ENCODE results near the gene SLFNL1. TPM values are rescaled to one million over a fixed set of nuclear protein-coding genes. Genes with fewer than 3 reads are reported as not detected.
A peak's percentile ranks its signal among the peaks of the same experiment; 100 is the strongest.

The SLFNL1 gene
- total RNA-seq, 1 experiment from 2014 or later = 0.17 TPM

DNA sequence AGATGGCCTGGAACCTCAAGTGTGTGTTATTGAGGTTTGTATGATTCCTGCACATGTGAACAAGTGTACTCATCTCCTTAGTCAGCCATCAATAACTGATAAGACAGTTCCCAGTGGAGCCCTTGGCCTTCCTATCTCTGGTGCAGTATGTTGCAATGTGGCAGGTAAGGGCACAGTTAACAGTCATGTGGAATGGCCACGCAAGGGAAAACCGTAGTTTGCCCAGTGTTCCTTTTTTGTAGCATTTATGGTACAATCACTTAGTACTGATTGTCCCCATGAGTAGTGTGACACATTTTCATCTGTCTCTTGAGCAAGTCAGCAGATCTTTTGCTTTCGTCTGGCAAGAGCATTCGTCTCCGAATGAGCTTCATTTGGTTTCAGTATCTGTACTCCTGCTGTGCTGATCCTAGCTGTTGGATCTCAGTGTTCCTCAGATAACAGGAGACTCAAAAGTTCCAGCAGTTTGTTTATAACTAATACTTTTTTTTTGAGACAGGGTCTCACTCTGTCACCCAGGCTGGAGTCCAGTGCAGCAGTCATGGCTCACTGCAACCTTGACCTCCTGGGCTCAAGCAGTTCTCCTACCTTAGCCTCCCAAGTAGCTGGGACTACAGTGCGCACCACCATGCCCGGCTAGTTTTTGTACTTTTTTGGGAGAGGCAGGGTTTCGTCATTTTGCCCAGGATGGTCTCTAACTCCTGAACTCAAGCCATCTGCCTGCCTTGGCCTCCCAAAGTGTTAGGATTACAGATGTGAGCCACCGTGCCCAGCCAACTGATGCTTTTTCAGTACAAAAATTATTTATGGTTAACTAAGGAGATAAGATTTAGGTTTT lies 33.9 kb downstream of the SLFNL1 start:
- DNase-seq (ENCODE audit: low read depth) = no peak

DNA sequence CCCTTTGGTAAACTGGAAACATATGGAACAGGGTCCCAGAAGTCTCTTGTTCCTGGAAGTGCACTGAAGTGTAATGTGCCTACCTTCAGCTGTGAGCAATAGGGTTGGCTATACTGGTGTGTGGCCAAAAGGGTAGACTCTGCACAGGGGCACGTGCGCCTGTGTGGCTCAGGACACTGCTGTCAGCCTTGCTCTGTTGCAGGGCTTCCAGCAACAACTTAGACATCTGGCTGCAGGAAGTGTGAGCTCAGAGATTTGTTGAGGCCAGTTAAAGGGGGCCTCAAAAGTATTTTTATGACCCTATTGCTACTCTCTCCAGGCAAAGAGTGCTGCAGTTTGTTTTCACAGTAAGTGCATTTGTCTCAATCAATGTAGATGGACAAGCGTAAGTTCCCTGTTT lies 34.6 kb downstream of the SLFNL1 start:
- DNase-seq (ENCODE audit: low read depth) = no peak

DNA sequence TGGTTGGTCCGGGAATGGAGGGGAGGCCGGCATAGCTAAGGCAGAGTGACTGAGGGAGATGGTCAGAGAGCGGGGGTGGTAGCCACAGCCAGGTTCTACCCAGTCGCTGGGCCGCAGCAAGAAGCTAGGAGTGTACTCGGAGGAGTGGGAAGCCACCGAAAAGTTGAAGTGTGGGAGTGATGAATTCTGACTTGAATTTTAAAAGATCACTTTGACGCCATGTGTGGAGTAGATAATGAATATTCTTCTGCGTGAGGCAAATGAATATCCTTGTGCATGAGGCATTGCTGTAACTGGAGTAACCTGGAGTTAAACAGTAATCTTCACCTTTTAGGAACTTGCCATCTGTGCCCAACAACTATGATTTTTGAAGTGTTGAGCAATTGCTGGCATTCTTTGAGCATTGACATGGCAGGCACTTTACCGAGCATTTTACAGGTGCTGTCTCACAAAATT lies 35.2 kb downstream of the SLFNL1 start:
- no peak for DNase-seq (ENCODE audit: low read depth)

DNA sequence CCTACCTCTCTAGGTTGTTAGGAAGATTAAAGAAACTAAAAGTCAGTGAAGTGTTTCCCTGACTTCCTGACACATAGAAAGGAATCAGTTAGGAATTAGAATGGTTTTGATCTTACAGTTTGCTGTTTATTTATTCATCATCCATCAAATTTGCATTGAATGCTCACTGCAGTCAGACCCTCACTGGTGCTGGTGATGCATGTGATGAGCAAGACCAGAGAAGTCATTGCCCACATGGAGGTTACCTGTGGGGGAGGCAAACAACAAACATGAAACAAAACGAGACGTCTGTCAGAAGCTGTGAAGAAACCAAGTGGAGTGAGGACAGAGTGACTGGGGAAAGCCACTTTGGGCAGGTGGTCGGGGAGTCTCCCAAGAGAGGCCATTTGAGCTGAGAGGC lies 35.6 kb downstream of the SLFNL1 start:
- no peak for DNase-seq (ENCODE audit: low read depth)

- DNase-seq (ENCODE audit: low read depth) = no peak
These were observed 36.4 kb downstream of the SLFNL1 start for GRCh38 chr1:40985161-40985560.

GRCh38 chr1:40984531-40984930 lies 37.0 kb downstream of the SLFNL1 start:
- no peak for DNase-seq (ENCODE audit: low read depth)

DNA sequence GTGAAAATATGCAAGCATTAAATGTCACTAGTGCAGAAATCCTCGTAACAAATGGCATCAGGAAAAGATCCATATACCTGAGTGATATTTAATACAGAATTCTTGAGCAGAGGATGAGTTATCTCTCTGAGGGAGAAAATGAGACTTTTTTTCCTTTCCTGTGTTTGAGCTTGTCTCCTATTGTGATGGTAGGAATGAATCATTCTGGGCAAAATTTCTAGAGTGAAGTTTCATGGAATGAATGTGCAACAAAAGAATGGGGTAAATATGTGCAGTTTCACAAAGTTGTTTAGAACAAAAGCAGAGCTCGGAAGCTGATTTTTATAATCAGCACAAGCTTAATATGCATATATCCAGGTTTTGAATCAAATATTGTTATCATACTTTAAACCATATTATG lies 37.5 kb downstream of the SLFNL1 start:
- DNase-seq (ENCODE audit: low read depth) = no peak

- DNase-seq (ENCODE audit: low read depth) = no peak
These were observed 38.2 kb downstream of the SLFNL1 start for GRCh38 chr1:40983286-40983685.

DNA sequence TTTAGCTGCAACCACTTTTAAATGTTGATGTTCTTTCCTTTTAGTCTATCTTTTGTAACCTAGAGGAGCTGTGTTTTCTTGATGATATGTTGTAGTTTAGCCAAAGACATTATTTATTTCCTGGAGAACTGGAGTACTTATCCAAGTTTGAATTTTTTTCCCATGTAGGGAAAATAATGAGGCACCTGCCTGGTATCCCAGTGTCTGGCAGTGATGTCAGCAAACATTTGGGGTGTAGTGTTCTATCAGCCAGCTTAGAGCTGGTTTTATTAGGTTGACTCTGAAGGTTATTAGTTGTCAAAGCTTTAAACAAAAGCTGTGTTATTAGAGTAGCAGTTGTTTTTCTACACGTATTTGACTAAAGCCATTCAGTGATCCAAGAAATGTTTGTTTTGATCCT lies 38.8 kb downstream of the SLFNL1 start:
- no peak for DNase-seq (ENCODE audit: low read depth)

DNA sequence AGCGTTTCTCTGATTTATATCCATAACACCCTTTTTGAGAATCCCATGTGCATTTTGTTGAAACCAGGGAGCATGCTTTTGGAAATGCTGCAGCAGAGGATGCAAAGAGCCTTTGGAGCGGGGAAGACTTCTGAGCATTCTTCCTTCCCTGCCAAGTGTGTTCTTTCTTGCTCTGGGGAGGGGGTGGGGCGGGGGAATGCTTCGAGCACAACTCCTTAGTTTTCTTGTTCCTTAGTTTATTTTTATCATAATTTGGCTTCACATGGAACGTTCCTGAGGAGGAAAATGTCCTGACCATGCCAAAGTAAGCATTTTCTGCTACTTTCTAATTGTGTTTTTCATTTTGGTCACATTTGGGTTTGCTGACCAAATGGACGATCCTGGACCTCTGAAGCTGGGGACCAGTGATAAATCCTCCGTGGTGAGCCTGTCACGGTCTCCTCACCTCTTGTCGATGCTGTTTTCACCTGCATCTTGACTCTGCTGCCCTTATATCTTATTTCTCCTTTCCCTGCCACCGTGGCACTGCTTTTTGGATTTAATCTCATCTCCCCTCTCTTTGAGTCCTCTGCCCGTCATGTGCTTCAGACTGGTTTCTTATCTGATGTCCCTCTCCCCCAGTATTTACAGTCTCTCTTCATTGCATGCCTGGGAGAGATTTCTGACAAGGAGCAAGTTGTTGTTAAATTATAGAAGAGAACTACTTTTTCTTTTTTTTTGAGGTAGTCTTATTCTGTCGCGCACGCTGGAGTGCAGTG lies 39.7 kb downstream of the SLFNL1 start:
- no peak for DNase-seq (ENCODE audit: low read depth)

GRCh38 chr1:40980453-40981121 lies 40.9 kb downstream of the SLFNL1 start:
- DNase-seq (ENCODE audit: low read depth) = peak; percentile 26

DNA sequence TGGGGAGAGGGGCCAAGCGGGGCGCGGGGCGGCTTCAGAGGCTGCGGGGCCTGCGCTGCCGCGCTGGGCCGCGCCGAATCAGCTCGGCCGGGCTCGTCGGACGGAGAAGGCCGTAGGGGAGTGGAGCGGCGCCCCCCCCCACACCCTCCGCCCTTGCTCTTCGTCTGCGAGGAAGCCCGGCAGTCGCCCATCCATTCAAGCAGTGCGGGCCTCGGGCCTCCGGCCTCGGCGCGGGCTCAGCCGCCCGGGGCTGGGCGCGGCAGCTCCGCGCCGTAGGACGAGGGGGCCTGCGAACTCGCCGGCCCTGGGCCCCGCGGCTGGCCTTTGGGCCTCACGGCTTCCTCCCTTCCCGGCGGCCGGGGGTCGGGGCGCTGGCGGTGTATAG lies 41.5 kb downstream of the SLFNL1 start:
- DNase-seq (ENCODE audit: low read depth) = no peak

- peak; percentile 92 for DNase-seq (ENCODE audit: low read depth)
These were observed 42.1 kb downstream of the SLFNL1 start, which contains the start of gene CTPS1 for GRCh38 chr1:40979241-40980067. Gene CTPS1 (plus strand): TSS chr1:40979696. CDS start chr1:40983291, 3,595 bp downstream.

DNA sequence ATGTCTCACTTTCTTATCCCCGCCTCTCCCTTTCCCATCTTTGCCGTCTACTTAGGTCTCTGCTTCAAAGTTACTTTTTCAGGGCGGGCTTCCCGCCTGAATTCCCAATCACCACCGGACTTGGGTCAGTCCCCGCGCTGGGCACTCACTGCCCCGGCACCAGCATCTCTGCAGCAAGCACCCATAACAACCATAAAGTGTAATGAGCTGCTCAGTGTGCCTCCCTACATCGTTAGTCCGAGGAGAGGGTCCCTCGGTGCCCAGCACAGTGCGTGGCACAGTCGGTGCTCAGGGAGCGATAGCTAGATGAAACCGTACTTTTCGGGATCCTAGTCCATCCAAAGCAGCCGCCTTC lies 42.7 kb downstream of the SLFNL1 start:
- DNase-seq (ENCODE audit: low read depth) = no peak

DNA sequence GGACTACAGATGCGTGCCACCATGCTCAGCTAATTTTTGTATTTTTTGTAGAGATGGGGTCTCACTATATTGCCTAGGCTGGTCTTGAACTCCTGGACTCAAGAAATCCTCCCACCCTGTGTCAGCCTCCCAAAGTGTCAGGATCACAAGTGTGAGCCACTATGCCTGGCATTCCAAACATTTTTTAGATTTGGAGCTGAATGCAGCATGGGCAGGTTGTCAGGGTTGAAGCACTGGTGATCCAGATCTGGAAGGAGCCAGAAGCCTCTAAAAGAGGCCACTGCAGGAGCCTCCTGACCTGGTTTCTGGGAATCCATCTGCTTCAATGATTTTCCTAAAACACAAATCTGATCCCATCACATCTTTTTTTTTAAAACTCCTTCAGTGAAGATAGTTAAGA lies 43.8 kb downstream of the SLFNL1 start:
- no peak for DNase-seq (ENCODE audit: low read depth)

- DNase-seq (ENCODE audit: low read depth) = no peak
These were observed 44.4 kb downstream of the SLFNL1 start for GRCh38 chr1:40976952-40977690.

DNA sequence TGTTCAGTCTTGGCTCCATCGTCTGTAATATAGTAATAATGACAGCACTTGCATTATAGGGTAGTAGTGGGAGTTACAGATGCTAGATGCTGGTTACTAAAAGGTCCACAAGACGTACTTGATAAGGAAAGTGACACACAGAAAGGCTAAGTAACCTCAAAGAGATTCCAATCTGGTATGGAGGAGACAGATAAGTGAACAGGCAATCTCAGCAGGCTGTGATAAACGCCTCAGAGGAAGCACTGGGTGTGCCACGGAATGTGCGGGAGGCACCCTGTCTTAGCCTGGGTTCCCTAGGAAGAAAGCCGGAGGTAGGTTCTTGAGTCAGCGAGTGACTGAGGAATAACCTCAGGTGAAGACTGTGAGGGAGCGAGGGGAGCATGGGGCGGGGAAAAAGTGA lies 46.6 kb downstream of the SLFNL1 start:
- DNase-seq (ENCODE audit: low read depth) = no peak

GRCh38 chr1:40973912-40974311 lies 47.6 kb downstream of the SLFNL1 start:
- DNase-seq (ENCODE audit: low read depth) = no peak

DNA sequence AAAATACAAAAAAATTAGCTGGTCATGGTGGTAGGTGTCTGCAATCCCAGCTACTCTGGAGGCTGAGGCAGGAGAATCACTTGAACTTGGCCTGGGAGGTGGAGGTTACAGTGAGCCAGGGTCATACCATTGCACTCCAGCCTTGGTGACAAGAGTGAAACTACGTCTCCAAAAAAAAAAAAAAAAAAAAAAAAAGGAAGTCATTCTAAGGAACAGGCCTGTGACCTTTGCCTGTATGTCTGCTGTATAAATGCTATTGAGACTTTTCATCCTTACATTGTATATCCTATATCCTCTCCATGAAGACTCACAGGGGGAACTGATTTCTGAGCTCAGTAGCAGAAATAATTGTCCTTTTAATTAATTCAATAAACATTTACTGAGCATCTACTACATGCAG lies 49.6 kb downstream of the SLFNL1 start:
- no peak for DNase-seq (ENCODE audit: low read depth)

- DNase-seq (ENCODE audit: low read depth) = no peak
These were observed 52.1 kb downstream of the SLFNL1 start for GRCh38 chr1:40969445-40969844.

DNA sequence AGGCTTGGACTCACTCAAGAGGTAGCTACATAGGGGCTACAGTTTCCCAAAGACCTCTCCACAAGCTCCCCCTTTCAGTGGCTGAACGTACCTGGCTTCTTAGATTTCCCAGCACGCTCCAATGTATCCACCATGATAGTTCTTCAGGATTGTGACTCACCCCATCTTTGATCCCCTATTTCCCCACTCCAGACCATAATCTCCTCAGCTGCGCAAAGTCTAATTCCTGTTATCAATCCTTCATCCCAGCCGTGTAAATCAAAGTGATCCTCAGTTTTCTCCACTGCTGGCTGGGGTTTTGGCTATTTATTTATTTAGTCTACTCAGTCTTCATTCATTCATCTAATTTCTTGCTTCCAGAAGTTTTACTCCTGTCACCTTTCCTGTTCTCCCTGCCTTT lies 55.1 kb downstream of the SLFNL1 start:
- DNase-seq (ENCODE audit: low read depth) = no peak

All from LHCN-M2 (cell line).